Smooth muscle cell (in vitro differentiated cells): Measurements from ENCODE around the gene MFN1. TPM values are rescaled to one million over a fixed set of nuclear protein-coding genes. Genes with fewer than 3 reads are reported as not detected.

Experiments
- DNase-seq: peaks from one replicate; lab custom pipeline; 2025; ENCODE audit not compliant: unreplicated experiment; lab: John Stamatoyannopoulos, UW
- H2AFZ ChIP-seq: fragments of 200-600 bp; sonication (generic); 2 replicates; pipeline ENCODE4 v1.6.0; 2016; ENCODE audit warnings: antibody characterized with exemption, low read depth, mild to moderate bottlenecking
- H3F3A ChIP-seq: fragments of 200-600 bp; sonication (generic); 2 replicates; pipeline ENCODE4 v1.6.0; 2017; ENCODE audit warnings: antibody characterized with exemption, low read depth
- H3K27ac ChIP-seq: fragments of 200-600 bp; sonication (generic); 2 replicates; pipeline ENCODE4 v1.5.1; 2016; ENCODE audit warnings: low read depth, mild to moderate bottlenecking
- H3K27me3 ChIP-seq: fragments of 200-600 bp; sonication (generic); 2 replicates; pipeline ENCODE4 v1.6.1; 2016; ENCODE audit warnings: low read depth, mild to moderate bottlenecking
- H3K36me3 ChIP-seq: fragments of 200-600 bp; sonication (generic); 2 replicates; pipeline ENCODE4 v1.5.1; 2016; ENCODE audit warnings: low read depth
- H3K4me1 ChIP-seq: fragments of 200-600 bp; sonication (generic); 2 replicates; pipeline ENCODE4 v1.5.1; 2016; ENCODE audit warnings: low read depth
- H3K4me2 ChIP-seq: fragments of 200-600 bp; sonication (generic); 2 replicates; pipeline ENCODE4 v1.6.0; 2016; ENCODE audit warnings: mild to moderate bottlenecking
- H3K4me3 ChIP-seq: fragments of 200-600 bp; sonication (generic); 2 replicates; pipeline ENCODE4 v1.5.1; 2016; ENCODE audit warnings: mild to moderate bottlenecking
- H3K79me2 ChIP-seq: fragments of 200-600 bp; sonication (generic); 2 replicates; pipeline ENCODE4 v1.6.0; 2016; ENCODE audit warnings: low read depth, mild to moderate bottlenecking
- H3K9ac ChIP-seq: fragments of 200-600 bp; sonication (generic); 2 replicates; pipeline ENCODE4 v1.6.0; 2016; ENCODE audit warnings: low read depth
- H3K9me3 ChIP-seq: fragments of 200-600 bp; sonication (generic); replicated peaks from 2 replicates; pipeline ENCODE4 v1.5.1; 2016; ENCODE audit warnings: low read depth
- H4K20me1 ChIP-seq: fragments of 200-600 bp; sonication (generic); 2 replicates; pipeline ENCODE4 v1.6.0; 2016; ENCODE audit warnings: low read depth
- WGBS: methylation state at CpG from one replicate; pipeline ENCODE4 v1.1.7; 2016; ENCODE audit warnings: low lambda C conversion rate; 5-methylcytosine and 5-hydroxymethylcytosine counted together
- polyA plus RNA-seq: library from polyadenylated mRNA; unstranded; fragments of >200 nt; fragmentation: Nextera tagmentation; extraction: Ambion mirVana; gene quantifications from 2 replicates; pipeline ENCODE4 v1.2.1, GENCODE V29; 2016
- total RNA-seq: library from RNA; depleted of rRNA; stranded (reverse); fragments of >200 nt; gene quantifications from 2 replicates; pipeline ENCODE4 v1.2.3, GENCODE V29; 2014
- TF ChIP-seq, protein P1 (sequence below): fragments of 200-600 bp; sonication (generic); IDR thresholded peaks from 2 replicates; pipeline ENCODE4 v1.5.1; 2017; ENCODE audit warnings: borderline replicate concordance, mild to moderate bottlenecking, antibody characterized with exemption; ENCODE audit not compliant: insufficient read depth, poor library complexity, severe bottlenecking

MFN1 gene
- total and polyA plus RNA-seq, 2 experiments from 2014 or later: 14.6 to 46.4 TPM

GRCh38 chr3:179375091-179375999 lies 27.8 kb downstream of the MFN1 start:
- Histone ChIP-seq H3K9ac (no peak overlapping the region), H4K20me1 (no peaks in the 10 kb centered on the region), H3K9me3 (no peaks in the 10 kb centered on the region), H3F3A (no peaks in the 10 kb centered on the region), H3K36me3 (peaks cover 21% of the 10 kb centered on the region), H3K4me3 (no peak overlapping the region), H3K27ac (no peak overlapping the region), H3K4me1 (no peaks in the 10 kb centered on the region), H3K79me2 (no peaks in the 10 kb centered on the region), H2AFZ (no peak overlapping the region), H3K4me2 (no peak overlapping the region), H3K27me3 (no peaks in the 10 kb centered on the region)
- TF ChIP-seq, protein P1, sequence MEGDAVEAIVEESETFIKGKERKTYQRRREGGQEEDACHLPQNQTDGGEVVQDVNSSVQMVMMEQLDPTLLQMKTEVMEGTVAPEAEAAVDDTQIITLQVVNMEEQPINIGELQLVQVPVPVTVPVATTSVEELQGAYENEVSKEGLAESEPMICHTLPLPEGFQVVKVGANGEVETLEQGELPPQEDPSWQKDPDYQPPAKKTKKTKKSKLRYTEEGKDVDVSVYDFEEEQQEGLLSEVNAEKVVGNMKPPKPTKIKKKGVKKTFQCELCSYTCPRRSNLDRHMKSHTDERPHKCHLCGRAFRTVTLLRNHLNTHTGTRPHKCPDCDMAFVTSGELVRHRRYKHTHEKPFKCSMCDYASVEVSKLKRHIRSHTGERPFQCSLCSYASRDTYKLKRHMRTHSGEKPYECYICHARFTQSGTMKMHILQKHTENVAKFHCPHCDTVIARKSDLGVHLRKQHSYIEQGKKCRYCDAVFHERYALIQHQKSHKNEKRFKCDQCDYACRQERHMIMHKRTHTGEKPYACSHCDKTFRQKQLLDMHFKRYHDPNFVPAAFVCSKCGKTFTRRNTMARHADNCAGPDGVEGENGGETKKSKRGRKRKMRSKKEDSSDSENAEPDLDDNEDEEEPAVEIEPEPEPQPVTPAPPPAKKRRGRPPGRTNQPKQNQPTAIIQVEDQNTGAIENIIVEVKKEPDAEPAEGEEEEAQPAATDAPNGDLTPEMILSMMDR: no peak
- no peak for DNase-seq
- WGBS: 92% methylated on average over 12 of the region's 12 CpGs

DNA sequence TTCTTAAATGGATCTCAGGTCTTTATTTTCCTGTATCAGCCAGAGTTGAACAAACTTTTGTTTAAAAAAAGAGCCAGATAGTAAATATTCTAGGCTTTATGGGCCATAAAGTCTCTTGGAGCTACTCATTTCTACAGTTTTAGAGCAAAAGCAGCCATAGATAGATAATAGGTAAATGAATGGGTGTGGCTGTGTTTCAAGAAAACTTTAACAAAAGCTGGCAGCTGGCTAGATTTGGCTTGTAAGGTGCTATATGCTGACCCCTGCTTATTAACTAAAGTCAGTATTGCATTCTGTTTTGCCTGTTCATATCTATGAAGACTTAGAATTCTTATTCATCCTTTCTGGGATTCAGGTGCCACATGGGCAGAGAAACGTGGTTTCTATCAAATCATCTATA lies 29.0 kb downstream of the MFN1 start:
- TF ChIP-seq, protein P1: no peak
- Histone ChIP-seq H2AFZ (no peak overlapping the region), H3K4me1 (no peaks in the 10 kb centered on the region), H3K9me3 (no peaks in the 10 kb centered on the region), H3K9ac (no peak overlapping the region), H3F3A (no peaks in the 10 kb centered on the region), H3K36me3 (peaks cover 30% of the 10 kb centered on the region), H3K27ac (no peak overlapping the region), H3K4me3 (no peak overlapping the region), H3K79me2 (no peaks in the 10 kb centered on the region), H3K27me3 (no peaks in the 10 kb centered on the region), H3K4me2 (no peak overlapping the region), H4K20me1 (no peaks in the 10 kb centered on the region)
- 100% methylated on average over 1 of the region's 1 CpG for WGBS
- DNase-seq: no peak

- Histone ChIP-seq H3K4me1 (no peaks in the 10 kb centered on the region), H3K79me2 (peaks cover 5% of the 10 kb centered on the region), H3K4me2 (no peak overlapping the region), H3K27me3 (no peaks in the 10 kb centered on the region), H2AFZ (no peak overlapping the region), H3K27ac (no peak overlapping the region), H3F3A (no peaks in the 10 kb centered on the region), H4K20me1 (no peaks in the 10 kb centered on the region), H3K9ac (no peak overlapping the region), H3K9me3 (no peaks in the 10 kb centered on the region), H3K36me3 (peaks cover 18% of the 10 kb centered on the region), H3K4me3 (no peak overlapping the region)
- no peak for DNase-seq
- WGBS: 100% methylated on average over 1 of the region's 1 CpG
- TF ChIP-seq, protein P1: no peak
These were observed 44.4 kb downstream of the MFN1 start for GRCh38 chr3:179391906-179392305.
